HG02884 (cell line): ENCODE measurements around the gene SLC38A1.

Experiments
- ATAC-seq: cut with Tn5 transposase; IDR thresholded peaks from one replicate; pipeline ENCODE4 v1.9.1; 2021; ENCODE audit warnings: mild to moderate bottlenecking, moderate library complexity; ENCODE audit not compliant: unreplicated experiment

Gene SLC38A1

GRCh38 chr12:46234000-46234399 is 34.8 kb downstream of the SLC38A1 start:
- no peak for ATAC-seq

GRCh38 chr12:46233423-46233822 is 35.4 kb downstream of the SLC38A1 start:
- ATAC-seq, result no peak

- no peak for ATAC-seq
Observed at GRCh38 chr12:46230983-46231382, 37.9 kb downstream of the SLC38A1 start.

GRCh38 chr12:46230306-46230705 is 38.5 kb downstream of the SLC38A1 start:
- ATAC-seq, result no peak

GRCh38 chr12:46227616-46228015 is 41.2 kb downstream of the SLC38A1 start:
- ATAC-seq, result no peak

GRCh38 chr12:46224386-46224785 is 44.5 kb downstream of the SLC38A1 start:
- no peak for ATAC-seq

- ATAC-seq, result no peak
Observed at GRCh38 chr12:46223047-46223446, 45.8 kb downstream of the SLC38A1 start.

- no peak for ATAC-seq
Observed at GRCh38 chr12:46222636-46223035, 46.2 kb downstream of the SLC38A1 start.

- ATAC-seq, result no peak
Observed at GRCh38 chr12:46221255-46222128, 47.4 kb downstream of the SLC38A1 start.

GRCh38 chr12:46219877-46220655 is 48.8 kb downstream of the SLC38A1 start:
- ATAC-seq, result no peak

GRCh38 chr12:46219132-46219876 is 49.5 kb downstream of the SLC38A1 start:
- no peak for ATAC-seq

- ATAC-seq, result no peak
Observed at GRCh38 chr12:46218322-46219095, 50.3 kb downstream of the SLC38A1 start.

GRCh38 chr12:46217541-46218321 is 51.1 kb downstream of the SLC38A1 start:
- peak; percentile 49 for ATAC-seq

- peak; percentile 49 for ATAC-seq
Observed at GRCh38 chr12:46214668-46215436, 54.0 kb downstream of the SLC38A1 start.

GRCh38 chr12:46212108-46212982 is 56.5 kb downstream of the SLC38A1 start:
- no peak for ATAC-seq

GRCh38 chr12:46210873-46211439 is 57.9 kb downstream of the SLC38A1 start:
- ATAC-seq, result no peak
